GM18861 (cell line): Measurements from ENCODE around the gene R3HDM2.

ENCODE experiments used
- ATAC-seq: cut with Tn5 transposase; IDR thresholded peaks from one replicate; pipeline ENCODE4 v1.9.1; 2021; ENCODE audit not compliant: unreplicated experiment

Gene R3HDM2

DNA sequence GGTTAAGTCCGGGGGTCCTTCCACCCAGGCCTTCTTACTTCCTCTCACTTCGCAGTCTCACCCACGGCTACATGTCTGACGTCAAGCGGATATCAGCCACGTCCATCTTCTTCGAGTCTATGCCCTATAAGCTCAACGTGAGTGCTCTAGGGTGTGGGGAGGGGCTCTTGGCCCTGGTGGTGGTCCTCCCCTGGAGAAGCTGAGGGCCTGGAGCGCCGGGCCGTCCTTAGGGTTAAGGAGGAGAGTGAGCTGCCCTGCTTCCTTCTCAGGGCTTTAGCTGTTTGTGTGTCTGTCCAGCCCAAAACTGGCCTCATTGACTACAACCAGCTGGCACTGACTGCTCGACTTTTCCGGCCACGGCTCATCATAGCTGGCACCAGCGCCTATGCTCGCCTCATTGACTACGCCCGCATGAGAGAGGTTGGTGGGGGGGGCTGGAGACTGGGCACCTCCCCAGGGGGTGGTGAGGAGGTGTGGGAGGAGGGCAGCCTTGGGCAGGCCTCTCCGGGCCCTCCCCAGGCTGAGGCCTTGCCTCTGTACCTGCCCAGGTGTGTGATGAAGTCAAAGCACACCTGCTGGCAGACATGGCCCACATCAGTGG, 198.6 kb downstream of the R3HDM2 start:
- ATAC-seq = no peak

DNA sequence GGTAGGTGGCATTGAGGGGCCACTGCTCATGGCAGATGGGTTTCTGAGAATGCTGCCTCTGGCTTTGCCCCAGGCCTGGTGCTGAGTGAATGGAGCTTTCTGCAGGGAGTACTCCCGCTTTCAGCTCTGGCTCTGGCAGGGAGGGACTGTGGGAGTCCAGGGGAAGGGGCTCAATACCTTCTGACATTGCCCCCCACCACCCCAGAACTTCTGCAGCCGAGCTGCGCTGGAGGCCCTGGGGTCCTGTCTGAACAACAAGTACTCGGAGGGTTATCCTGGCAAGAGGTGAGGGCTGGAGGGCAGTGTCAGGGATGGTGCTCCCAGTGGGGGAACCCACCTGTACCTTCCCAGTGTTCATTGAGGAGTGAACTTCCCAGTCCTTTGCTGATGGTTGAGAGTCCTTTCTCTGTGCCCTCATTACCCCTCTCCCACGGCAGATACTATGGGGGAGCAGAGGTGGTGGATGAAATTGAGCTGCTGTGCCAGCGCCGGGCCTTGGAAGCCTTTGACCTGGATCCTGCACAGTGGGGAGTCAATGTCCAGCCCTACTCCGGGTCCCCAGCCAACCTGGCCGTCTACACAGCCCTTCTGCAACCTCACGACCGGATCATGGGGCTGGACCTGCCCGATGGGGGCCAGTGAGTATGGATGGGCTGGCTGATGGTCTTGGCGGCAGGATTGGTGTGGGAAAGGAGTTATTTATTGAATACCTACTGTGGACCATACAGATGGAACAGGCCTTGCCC, 199.4 kb downstream of the R3HDM2 start:
- no peak for ATAC-seq

GRCh38 chr12:57230381-57231155, 200.3 kb downstream of the R3HDM2 start:
- ATAC-seq = no peak

DNA sequence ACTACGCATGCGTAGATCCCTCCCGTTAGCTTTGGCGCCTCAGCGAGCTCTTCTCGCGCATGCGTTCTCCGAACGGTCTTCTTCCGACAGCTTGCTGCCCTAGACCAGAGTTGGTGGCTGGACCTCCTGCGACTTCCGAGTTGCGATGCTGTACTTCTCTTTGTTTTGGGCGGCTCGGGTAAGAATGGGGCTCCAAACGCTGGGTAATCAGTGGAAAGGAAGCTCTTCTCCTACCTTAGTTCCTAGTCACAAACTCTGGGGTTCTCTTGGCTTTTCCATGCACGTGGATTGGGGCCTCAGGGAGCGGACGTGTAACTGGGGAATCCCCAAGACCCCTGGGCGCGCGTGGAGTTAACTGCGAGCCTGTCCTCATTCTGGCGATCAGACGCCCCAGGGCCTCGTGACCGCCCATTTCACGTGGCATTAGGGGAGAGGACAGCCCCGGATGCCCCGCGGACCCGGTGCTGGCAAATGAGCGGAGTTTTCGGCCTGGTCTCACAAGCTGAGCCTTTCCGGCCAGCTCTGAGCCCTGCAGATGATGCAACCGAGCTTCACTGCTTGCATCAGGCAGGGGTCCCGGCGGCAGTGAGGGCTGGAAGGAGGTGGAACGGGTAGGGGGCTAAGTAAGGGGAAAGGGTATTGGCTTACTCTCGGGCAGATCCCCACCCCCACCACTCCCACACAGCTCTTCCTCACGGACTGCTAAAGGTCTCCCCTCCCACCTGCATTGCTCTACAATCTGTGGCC, 201.0 kb downstream of the R3HDM2 start, which contains the start of gene SHMT2:
TSS of gene SHMT2 (plus strand) at position 78 of the 747 bp plus-strand sequence. CDS start at position 146, 68 bp downstream.
- ATAC-seq = peak; percentile 60

- ATAC-seq = no peak
These were observed 201.7 kb downstream of the R3HDM2 start for GRCh38 chr12:57229046-57229633.

DNA sequence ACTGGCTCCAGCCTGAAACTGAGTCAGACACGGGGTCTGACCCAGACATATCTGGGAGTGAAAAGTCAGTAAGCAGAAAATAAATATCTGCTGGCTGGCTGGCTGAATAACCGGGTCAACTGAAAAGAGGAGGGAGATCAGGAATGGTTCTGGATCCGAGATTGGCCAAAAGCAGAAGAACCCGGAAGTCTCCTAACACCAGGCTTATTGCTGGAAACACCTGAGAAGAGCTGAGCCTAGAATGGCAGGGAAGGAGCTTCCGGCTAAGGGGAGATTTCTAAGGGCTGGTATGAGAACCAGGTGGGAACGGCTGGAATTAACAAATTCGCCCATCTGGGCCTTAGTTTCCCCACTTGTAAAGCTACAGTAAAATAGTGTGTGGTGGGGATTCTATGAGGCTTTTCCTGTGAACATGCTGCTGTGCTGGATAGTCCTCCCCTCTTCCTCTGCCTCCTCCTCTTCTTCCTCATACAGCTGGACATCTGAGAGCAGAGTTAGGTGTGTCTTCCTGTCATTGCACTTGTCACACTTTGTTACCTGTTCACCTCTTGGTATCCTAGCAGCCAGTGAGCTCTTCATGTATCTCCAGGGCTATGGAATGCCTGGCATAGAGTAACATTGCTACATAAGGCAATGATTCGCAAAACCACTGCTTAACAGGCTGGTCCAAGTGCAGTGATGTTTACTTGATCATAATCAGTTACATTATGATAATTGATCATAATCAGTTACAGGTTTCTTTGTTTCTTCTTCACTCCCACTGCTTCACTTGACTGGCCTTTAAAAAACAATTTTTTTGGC, 203.3 kb downstream of the R3HDM2 start:
- no peak for ATAC-seq

DNA sequence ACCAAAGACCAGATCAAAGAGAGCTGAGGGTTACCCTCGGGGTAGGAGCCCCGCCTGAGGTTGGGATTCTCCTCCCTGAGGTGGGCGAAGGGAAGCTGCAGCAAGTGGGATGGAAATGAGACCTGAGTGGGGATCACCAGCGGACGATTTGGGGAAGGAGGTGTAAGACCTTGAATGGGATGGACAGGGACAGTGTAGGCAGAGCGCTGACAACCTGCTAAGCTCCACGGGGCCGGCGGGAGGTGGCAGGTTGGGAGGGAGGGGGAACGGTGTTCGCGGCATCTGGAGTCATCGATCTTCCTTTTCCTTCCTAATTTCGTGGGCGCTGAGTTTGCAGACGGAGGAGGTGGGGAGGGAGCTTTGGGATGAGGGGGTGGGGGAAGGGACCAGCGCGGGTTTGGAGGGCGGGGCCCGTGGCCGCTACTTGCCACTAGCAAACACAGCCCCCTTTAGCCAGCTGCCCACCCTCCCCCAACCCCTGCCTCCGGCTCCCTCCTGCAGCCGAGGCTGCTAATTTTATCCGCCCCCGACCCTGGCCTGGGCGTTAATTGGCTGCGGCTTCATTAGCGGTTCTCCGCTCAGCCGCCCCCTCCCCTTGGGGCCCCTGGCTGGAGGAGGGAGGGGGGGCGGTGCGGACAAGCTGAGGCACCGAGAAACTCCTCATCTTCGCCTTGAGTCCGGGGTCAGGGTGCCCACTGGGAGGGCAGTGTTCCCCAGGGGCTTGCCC, 204.1 kb downstream of the R3HDM2 start:
- no peak for ATAC-seq

- no peak for ATAC-seq
These were observed 205.1 kb downstream of the R3HDM2 start for GRCh38 chr12:57225680-57226210.

- no peak for ATAC-seq
These were observed 205.7 kb downstream of the R3HDM2 start for GRCh38 chr12:57224973-57225679.

- no peak for ATAC-seq
These were observed 206.4 kb downstream of the R3HDM2 start for GRCh38 chr12:57224278-57224972.

- no peak for ATAC-seq
These were observed 207.4 kb downstream of the R3HDM2 start for GRCh38 chr12:57223191-57224165.

GRCh38 chr12:57222286-57223190, 208.3 kb downstream of the R3HDM2 start:
- no peak for ATAC-seq

DNA sequence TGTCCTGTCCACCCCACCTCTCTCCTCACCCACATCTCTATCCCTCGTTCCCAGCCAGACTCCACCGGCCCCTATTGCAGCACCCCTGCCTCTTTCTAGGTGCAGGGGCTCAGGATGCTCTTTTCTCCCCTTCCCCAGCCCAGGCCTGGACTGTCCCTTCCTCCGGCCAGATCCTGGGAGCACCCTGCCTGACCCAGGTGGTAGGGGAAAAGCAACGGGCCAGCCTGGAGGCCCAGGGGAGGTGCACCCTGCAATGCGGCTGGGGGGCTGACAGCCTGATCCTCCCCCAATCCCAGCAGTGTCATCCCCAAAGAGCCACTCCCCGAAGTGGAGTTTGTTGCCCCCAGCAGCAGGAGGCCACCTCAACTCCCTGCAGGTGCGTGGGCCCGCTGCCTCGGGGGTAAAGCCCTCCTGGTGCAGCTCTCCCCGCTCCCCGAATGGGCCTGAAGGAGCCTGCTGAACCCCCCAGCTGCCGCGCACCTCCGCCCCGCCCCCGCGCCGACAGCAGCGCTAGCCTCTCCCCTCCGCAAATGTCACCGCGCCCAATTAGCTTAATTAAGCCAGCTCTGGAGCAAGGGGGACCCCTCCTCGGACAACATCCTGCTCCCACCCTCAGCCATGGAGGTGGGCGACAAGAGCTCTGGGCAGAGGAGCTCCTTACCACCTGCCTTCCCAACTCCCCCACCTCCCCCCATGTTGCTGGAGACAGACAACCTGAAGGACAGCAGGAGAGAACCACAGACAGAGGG, 209.5 kb downstream of the R3HDM2 start:
- no peak for ATAC-seq

GRCh38 chr12:57220770-57221168, 210.1 kb downstream of the R3HDM2 start:
- ATAC-seq = no peak
